GM12872 (cell line): ENCODE data around the gene CHCHD6.

Experiments used
- CTCF ChIP-seq: IDR thresholded peaks from 3 replicates; pipeline ENCODE4 v1.5.1; 2011; ENCODE audit warnings: low read depth, mild to moderate bottlenecking, low read length, moderate library complexity; ENCODE audit not compliant: insufficient read depth

The CHCHD6 gene

DNA sequence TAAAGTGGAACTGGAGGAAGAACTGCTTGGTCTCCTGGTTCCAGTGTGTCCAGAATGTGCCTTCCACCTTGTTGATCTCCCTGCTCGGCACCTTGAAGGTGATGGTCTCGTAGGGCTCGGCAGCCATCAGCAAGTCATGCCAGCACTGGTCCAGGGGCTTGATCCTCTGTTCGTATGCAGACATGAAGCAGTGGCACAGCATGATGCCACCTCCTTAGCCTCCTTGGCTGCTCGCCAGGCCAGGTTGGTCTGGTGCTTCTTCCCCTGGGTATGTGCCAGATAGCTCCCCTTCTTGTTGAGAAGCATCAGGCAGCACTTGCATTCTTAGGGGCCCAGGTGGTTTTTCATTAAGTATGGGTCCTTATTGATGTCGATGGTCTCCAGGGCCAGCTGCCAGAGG lies 31.3 kb upstream of the CHCHD6 start:
- TF ChIP-seq CTCF = no peak

DNA sequence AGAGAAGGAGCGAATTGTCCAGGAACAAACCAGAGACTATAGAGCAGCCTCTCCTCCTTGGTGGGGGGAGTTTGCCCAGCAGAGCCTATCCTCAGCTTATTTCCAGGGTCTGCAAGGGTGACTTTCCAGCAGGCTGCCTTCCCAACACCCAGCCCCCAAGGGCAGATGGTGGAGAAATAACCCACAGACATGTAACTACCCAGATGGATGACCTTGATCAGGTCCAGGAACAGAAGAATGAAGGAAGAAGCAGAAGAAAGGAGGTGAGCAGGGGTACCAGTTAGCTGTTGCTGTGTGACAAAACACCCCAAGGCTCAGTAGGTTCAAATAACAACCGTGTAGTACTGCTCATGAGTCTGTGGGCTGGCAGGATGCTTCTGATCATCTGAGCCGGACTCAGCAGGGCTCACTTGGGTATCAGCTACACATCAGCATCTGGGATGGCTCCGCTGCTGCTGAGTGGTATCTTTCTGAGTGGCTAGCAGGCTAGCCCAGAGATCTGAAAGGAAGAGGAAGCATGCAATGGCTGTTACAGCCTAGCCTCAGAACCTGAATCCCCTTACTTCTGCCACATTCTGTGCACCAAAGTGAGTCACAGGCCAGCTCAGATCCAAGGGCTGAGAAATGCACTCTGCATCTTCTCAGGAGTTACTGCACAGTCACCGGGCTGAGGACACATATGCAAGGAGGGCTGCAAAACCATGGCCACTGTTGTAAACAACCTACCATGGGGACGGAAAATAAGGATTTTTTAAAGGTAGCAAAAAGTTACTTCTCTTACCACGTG lies 26.9 kb upstream of the CHCHD6 start:
- TF ChIP-seq CTCF = no peak

- TF ChIP-seq CTCF = no peak
Observed at GRCh38 chr3:126677862-126678503, 26.1 kb upstream of the CHCHD6 start.

DNA sequence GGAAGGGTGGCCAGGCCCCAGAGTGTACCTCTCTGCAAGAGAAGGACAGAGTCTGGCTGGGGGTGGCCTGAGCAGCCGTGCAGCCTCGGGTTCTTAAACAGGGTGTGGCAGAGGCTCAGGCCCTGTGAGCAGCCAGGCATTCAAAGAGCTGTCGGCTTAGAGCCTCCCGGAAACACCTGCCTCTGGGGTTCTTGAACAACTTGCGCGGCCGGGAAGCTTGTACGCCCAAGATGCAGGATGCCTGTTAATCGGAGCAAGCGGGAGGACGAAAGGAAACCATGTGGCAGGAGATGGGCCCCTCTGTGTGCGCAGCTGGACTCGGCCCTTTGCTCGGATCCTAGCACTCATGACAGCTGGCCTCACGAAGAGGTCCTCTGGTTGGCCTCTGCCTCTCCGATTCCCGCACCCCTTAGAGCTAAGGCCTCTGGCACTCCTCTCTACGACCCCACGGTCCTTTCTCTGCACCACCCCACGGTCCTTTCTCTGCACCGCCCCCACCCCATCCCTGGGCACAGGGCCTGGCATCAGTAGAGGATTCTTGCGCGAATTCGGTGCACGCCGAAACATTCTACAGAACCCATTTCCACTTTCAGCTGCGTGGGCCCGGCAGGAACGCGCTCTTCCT lies 25.2 kb upstream of the CHCHD6 start:
- TF ChIP-seq CTCF = no peak

DNA sequence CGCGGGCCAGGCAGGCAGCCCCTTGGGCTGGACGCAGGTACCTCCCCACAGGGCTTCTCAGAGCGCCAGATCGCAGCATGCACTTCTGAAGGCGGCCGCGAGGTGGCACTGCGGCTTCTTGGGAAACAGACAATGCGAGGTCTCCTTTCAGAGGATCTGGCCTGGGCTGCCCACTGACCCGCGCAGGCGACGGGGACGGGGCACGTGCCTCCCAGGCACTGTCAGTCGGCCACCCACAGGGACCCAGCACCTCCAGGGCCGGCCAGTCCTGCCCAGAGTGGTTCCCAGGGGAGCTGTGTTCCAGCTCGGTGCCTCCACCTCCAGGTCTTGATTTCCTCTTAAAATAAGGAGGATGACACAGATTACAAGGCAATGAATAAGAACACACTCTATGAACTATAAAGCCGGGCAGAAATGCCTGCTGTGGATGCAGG lies 24.7 kb upstream of the CHCHD6 start:
- TF ChIP-seq CTCF = peak; percentile 94

- no peak for TF ChIP-seq CTCF
Observed at GRCh38 chr3:126679831-126680666, 24.0 kb upstream of the CHCHD6 start.

- TF ChIP-seq CTCF = no peak
Observed at GRCh38 chr3:126680667-126681055, 23.4 kb upstream of the CHCHD6 start.
